ENCODE data around the gene ZSCAN22.
"Not testable (repeated sequence)": the region's sequence is repeated elsewhere in the genome, so short reads cannot be mapped to it uniquely, and the experiment has no call there.

Gene ZSCAN22

DNA sequence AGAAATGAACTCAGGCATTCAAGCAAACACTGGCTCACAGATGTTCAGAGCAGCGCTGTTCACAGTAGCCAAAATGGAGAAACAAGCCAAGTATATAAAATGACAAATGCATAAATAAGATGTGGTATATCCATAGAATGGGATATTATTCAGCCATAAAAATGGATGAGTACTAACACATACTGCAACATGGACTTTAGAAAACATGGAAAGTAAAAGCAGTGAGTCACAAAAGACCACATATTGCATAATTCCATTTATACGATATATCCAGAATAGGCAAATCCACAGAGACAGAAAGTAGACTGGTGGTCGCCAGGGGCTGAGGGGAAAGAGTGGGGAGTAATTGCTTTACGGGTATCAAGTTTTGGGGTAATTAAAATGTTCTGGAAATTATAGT is 47.4 kb downstream of the ZSCAN22 start:
- no peaks in the 10 kb centered on the region for H3K4me1 ChIP-seq
- no peaks in the 10 kb centered on the region; the same call in 1 of the 2 replicates for H3K9me3 ChIP-seq
- H3K36me3 ChIP-seq = no peaks in the 10 kb centered on the region
- no peaks in the 10 kb centered on the region for H3K27me3 ChIP-seq
- DNase-seq = no peak
- TF ChIP-seq CTCF (IDR thresholded peaks at IDR 0.05; ENCODE audit: low read depth, low read length) = no peak
- no peak overlapping the region for H3K4me3 ChIP-seq (ENCODE audit: low read depth, low read length)

- H3K4me3 ChIP-seq (ENCODE audit: low read depth, low read length); DNase-seq; H3K36me3 ChIP-seq; H3K9me3 ChIP-seq; H3K4me1 ChIP-seq; H3K27me3 ChIP-seq: not testable (repeated sequence)
These were observed 49.9 kb downstream of the ZSCAN22 start for GRCh38 chr19:58376724-58377123.

DNA sequence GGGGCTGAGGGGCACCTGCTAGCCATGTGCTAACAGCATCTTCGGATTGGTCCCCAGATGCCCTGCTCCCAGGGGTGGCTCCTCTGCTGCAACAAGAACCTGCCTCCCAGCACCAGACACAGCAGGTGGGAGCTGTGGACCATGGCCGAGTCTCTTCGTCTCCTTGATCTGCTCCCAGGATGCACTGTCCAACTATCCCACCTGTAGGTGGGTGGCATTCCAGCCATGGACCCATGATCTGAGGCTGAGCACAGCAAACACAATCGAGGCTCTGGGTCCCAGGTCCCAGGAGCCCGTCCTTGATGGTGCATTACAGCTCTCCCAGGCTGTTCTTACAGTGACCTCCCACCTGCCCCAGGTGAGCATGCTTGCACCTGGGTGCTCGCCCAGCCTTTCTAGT is 52.5 kb downstream of the ZSCAN22 start:
- Histone ChIP-seq H3K4me1 (no peaks in the 10 kb centered on the region), H3K4me3 (ENCODE audit: low read depth, low read length) (no peak overlapping the region), H3K36me3 (no peaks in the 10 kb centered on the region), H3K27me3 (no peaks in the 10 kb centered on the region), H3K9me3 (no peaks in the 10 kb centered on the region)
- DNase-seq = no peak
- TF ChIP-seq CTCF (IDR thresholded peaks at IDR 0.05; ENCODE audit: low read depth, low read length) = no peak

- TF ChIP-seq CTCF (IDR thresholded peaks at IDR 0.05; ENCODE audit: low read depth, low read length) = no peak
- DNase-seq = no peak
- no peaks in the 10 kb centered on the region for H3K4me1 ChIP-seq
- peak overlapping the region; percentile 81 for H3K4me3 ChIP-seq (ENCODE audit: low read depth, low read length)
- no peaks in the 10 kb centered on the region for H3K27me3 ChIP-seq
- H3K9me3 ChIP-seq = no peaks in the 10 kb centered on the region
- H3K36me3 ChIP-seq = no peaks in the 10 kb centered on the region
These were observed 53.4 kb downstream of the ZSCAN22 start for GRCh38 chr19:58380037-58380661.

DNA sequence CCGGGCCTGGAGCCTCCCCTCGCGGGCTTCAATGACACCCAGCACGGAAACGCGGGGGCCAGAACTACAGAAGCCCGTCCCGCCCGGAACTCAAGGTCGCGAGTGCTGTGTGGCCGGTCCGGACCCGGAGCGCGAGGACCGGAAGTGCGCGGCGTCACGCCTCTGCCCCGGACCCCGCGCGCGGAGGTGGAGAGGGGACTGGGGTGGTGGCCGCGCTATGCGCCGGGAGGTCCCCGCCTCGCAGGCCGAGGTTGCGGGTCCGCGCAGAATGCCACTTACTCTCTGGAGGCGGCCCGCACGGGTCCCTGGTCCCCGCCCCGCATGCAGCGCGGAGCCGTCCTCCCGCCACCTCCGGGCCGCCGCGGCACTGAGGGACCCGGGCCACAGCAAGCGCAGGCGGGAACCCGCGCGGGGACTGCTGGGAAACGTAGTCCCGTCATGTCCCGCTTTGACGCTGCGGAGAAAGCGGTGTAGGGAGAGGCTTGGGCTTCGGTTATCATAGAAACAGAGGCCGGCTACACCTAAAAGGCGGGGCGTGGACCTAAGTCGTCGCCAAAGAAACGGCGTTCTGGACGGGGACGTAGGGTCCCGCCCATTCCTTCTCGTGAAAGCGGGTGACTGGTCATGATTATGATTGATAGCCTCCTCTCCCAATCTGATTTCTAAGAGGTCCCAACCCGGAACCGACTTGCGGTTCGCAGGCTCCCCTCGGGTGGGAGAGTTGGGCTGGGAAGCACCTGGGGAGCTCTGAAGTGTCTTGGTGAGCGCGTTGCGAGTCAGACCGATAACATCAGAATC is 54.1 kb downstream of the ZSCAN22 start, which contains the start of gene ZNF837:
Gene ZNF837, minus strand, starts transcription at position 369 of the 798 bp plus-strand sequence. CDS start 11,698 bp downstream, outside the sequence.
- Histone ChIP-seq H3K27me3 (no peaks in the 10 kb centered on the region), H3K9me3 (no peaks in the 10 kb centered on the region), H3K4me1 (peaks cover 6% of the 10 kb centered on the region), H3K36me3 (no peaks in the 10 kb centered on the region), H3K4me3 (ENCODE audit: low read depth, low read length) (peak within 1 kb of the TSS; percentile 81)
- DNase-seq = peak; percentile 99
- TF ChIP-seq CTCF (IDR thresholded peaks at IDR 0.05; ENCODE audit: low read depth, low read length) = no peak

DNA sequence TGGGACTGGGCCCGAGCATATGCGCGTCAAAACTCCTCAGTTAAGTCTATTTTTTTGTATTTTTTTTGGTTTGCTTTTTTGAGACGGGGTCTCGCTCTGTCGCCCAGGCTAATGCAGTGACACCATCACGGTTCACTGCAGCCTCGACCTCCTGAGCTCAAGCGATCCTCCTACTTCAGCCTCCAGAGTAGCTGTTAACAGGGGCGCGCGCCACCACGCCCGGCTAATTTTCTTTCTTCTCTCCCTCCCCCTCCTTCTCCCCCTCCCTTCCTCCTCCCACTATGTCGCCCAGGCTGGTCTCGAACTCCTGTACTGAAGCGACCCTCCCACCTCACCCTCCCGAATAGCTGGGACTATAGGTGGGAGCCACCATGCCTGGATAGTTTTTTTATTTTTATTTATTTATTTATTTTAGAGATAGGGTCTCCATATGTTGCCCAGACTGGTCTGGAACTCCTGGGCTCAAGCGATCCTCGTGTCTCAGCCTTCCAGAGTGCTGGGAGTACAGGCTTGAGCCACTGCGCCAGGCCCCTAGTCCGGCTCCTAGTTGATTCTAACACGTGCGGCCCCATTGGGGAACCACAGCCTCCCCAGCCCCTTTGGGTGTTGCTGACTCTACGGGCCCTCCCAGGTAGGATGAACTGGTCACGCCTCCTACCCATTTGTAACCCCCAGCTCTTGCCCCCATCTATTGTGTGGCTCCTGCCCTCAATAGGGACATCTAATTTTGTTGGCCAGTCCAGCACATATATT is 54.8 kb downstream of the ZSCAN22 start:
- Histone ChIP-seq H3K4me3 (ENCODE audit: low read depth, low read length) (peak overlapping the region; percentile 81), H3K4me1 (peaks cover 7% of the 10 kb centered on the region), H3K27me3 (no peaks in the 10 kb centered on the region), H3K9me3 (no peaks in the 10 kb centered on the region), H3K36me3 (no peaks in the 10 kb centered on the region)
- no peak for TF ChIP-seq CTCF (IDR thresholded peaks at IDR 0.05; ENCODE audit: low read depth, low read length)
- no peak for DNase-seq

Data from BE2C (cell line).